Endodermal cell (in vitro differentiated cells): ENCODE data around the gene CHCHD3. TPM values are rescaled to one million over a fixed set of nuclear protein-coding genes. Genes with fewer than 3 reads are reported as not detected.

Experiments used
- DNase-seq: peaks from one replicate; pipeline ENCODE4 v3.0.0-alpha.2; 2017
- H3K27ac ChIP-seq: 2 replicates; pipeline ENCODE4 v1.5.1; 2013; ENCODE audit warnings: mild to moderate bottlenecking, low read depth, low read length, moderate library complexity
- H3K27me3 ChIP-seq: 2 replicates; pipeline ENCODE4 v1.6.1; 2013; ENCODE audit warnings: mild to moderate bottlenecking, low read length, moderate library complexity; ENCODE audit not compliant: insufficient read depth, control insufficient read depth, poor library complexity, severe bottlenecking
- H3K36me3 ChIP-seq: 2 replicates; pipeline ENCODE4 v1.7.0; 2013; ENCODE audit warnings: mild to moderate bottlenecking, low read length, moderate library complexity; ENCODE audit not compliant: control insufficient read depth, insufficient read depth
- H3K4me1 ChIP-seq: one replicate; pipeline ENCODE4 v1.7.0; 2013; ENCODE audit warnings: low read length; ENCODE audit not compliant: control insufficient read depth, insufficient read depth
- H3K4me3 ChIP-seq: 2 replicates; pipeline ENCODE4 v1.5.1; 2013; ENCODE audit warnings: mild to moderate bottlenecking, low read length, moderate library complexity
- H3K9ac ChIP-seq: 2 replicates; pipeline ENCODE4 v1.6.1; 2013; ENCODE audit warnings: mild to moderate bottlenecking, low read length, moderate library complexity; ENCODE audit not compliant: poor library complexity, severe bottlenecking; ENCODE audit errors: extremely low read depth
- H3K9me3 ChIP-seq: 2 replicates; pipeline ENCODE4 v1.6.1; 2013; ENCODE audit warnings: mild to moderate bottlenecking, low read length, moderate library complexity; ENCODE audit not compliant: control insufficient read depth
- H3K27ac Mint-ChIP-seq: 2 replicates; pipeline ENCODE4 v1.8.0; 2020; ENCODE audit warnings: mixed read lengths
- H3K27me3 Mint-ChIP-seq: 2 replicates; pipeline ENCODE4 v1.8.0; 2021; ENCODE audit warnings: mild to moderate bottlenecking, mixed read lengths; ENCODE audit not compliant: insufficient read depth
- H3K36me3 Mint-ChIP-seq: 2 replicates; pipeline ENCODE4 v1.8.0; 2020; ENCODE audit warnings: low read depth, mixed read lengths
- H3K4me1 Mint-ChIP-seq: 2 replicates; pipeline ENCODE4 v1.8.0; 2020; ENCODE audit warnings: mixed read lengths
- H3K4me3 Mint-ChIP-seq: 2 replicates; pipeline ENCODE4 v1.8.0; 2020; ENCODE audit warnings: mild to moderate bottlenecking, moderate library complexity, mixed read lengths
- H3K9me3 Mint-ChIP-seq: 2 replicates; pipeline ENCODE4 v1.8.0; 2020; ENCODE audit warnings: mild to moderate bottlenecking, mixed read lengths
- WGBS, 2 experiments: methylation state at CpG; one replicate each; pipeline versions ENCODE4 v1.1.5 to v1.1.7; 2013; ENCODE audit warnings: missing lambda C conversion rate in 2 of 2, mixed read lengths in 1 of 2; ENCODE audit not compliant: insufficient coverage in 1 of 2, insufficient read length in 1 of 2; 5-methylcytosine and 5-hydroxymethylcytosine counted together
- long read RNA-seq, 4 experiments: library from polyadenylated mRNA in 2 of 4; library from RNA in 1 of 4; library from capped mRNA in 1 of 4; stranded (forward) in 3 of 4; unstranded in 1 of 4; transcript quantifications; one replicate each; pipeline ENCODE4 v2.0.0, GENCODE V29; 2020 to 2021; ENCODE audit warnings: inconsistent platforms in 1 of 4
- polyA plus RNA-seq, 2 experiments: library from polyadenylated mRNA; stranded (reverse); fragments of 50-300 nt; gene quantifications; one replicate each; pipeline ENCODE4 v1.2.3, GENCODE V29; 2013
- total RNA-seq, 2 donors: library from RNA; stranded (reverse); fragmentation: NEBNext Ultra II Directional in 1 of 2; extraction: Animal tissue kit (Norgen Biotek cat#: 25700) in 1 of 2; gene quantifications; 2 replicates in 1 of 2; 3 replicates in 1 of 2; pipeline ENCODE4 v1.2.1, GENCODE V29; 2021
- TF ChIP-seq, protein P1 (sequence below): fragments of 200-600 bp; sonication (generic); conservative IDR thresholded peaks from 2 replicates; pipeline ENCODE4 v1.5.0; 2021; ENCODE audit warnings: antibody characterized with exemption, mild to moderate bottlenecking

The CHCHD3 gene
- 10 to 100 TPM; 70.4 to 75.2 TPM for total RNA-seq
- polyA plus RNA-seq (2013, experiment 1 of 2): 92.4 TPM
- polyA plus RNA-seq (2013, experiment 2 of 2): 86.5 TPM
- long read RNA-seq, experiment 1, transcript CHCHD3-201 (8 exons, 1,598 nt): major isoform, 29 of 52 reads
- long read RNA-seq, experiment 1, partial matches to known transcripts: 15 of 52 reads
- long read RNA-seq, experiment 1, other reads (novel, unspliced or antisense): 8 of 52 reads
- long read RNA-seq, experiment 2, transcript CHCHD3-201 (8 exons, 1,598 nt): major isoform, 89 of 104 reads
- long read RNA-seq, experiment 2, partial matches to known transcripts: 3 of 104 reads
- long read RNA-seq, experiment 2, other reads (novel, unspliced or antisense): 12 of 104 reads
- long read RNA-seq, experiment 3, transcript CHCHD3-201 (8 exons, 1,598 nt): major isoform, 472 of 492 reads
- long read RNA-seq, experiment 3, partial matches to known transcripts: 6 of 492 reads
- long read RNA-seq, experiment 3, other reads (novel, unspliced or antisense): 14 of 492 reads
- long read RNA-seq, experiment 4, transcript CHCHD3-201 (8 exons, 1,598 nt): major isoform, 285 of 300 reads
- long read RNA-seq, experiment 4, partial matches to known transcripts: 1 of 300 reads
- long read RNA-seq, experiment 4, other reads (novel, unspliced or antisense): 14 of 300 reads

DNA sequence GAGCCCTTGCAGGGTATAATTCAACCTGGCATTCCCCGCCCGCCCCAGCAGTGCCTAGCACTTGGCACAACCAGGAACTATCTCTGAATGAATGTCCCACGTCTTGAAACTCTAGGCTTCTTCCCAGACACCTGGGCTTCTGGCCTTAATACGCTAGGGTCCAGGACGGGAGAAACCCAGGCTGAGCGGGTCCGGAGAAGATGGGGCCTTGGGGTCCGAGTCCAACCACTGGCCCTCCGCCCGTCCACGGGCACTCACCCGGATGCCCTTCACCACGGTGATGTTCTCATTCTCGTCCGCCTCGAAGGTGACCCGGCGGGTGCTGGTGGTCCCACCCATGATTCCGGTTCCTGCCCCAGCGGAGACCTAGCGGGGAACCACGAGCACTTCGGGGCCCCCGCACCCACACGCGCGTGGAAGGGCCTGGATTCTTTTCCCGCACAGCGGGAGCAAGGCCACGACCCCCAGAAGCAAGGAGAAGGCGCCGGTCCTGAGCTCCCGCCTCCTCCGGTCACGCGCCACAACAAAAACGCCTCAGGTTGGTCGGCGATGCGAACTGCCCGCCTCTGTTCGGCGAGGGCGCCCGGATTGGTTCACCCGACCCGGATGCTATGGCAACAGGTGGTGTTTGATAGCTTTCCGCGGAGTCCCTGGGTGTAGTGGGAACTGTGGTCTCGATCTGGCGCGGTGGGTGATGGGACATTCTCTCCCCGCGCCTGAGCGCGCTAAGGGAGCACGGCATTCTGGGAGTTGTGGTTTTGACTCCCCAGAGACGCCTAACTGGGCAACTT is at the start of gene CHCHD3:
Gene CHCHD3 (minus strand): TSS at position 492 of the 791 bp plus-strand sequence. CDS start 153 bp downstream, at position 339.
- Mint-ChIP-seq H3K9me3 (no peaks in the 10 kb centered on the region), H3K27me3 (no peaks in the 10 kb centered on the region), H3K36me3 (peaks cover 3% of the 10 kb centered on the region), H3K27ac (peak within 1 kb of the TSS; percentile 84), H3K4me3 (peak within 1 kb of the TSS; percentile 93), H3K4me1 (peaks cover 23% of the 10 kb centered on the region)
- Histone ChIP-seq H3K4me1 (no peaks in the 10 kb centered on the region), H3K36me3 (peaks cover 13% of the 10 kb centered on the region), H3K4me3 (peak within 1 kb of the TSS; percentile 93), H3K9ac (peak within 1 kb of the TSS; percentile 80), H3K27ac (peak within 1 kb of the TSS; percentile 67), H3K27me3 (no peaks in the 10 kb centered on the region), H3K9me3 (no peaks in the 10 kb centered on the region)
- TF ChIP-seq, protein P1, sequence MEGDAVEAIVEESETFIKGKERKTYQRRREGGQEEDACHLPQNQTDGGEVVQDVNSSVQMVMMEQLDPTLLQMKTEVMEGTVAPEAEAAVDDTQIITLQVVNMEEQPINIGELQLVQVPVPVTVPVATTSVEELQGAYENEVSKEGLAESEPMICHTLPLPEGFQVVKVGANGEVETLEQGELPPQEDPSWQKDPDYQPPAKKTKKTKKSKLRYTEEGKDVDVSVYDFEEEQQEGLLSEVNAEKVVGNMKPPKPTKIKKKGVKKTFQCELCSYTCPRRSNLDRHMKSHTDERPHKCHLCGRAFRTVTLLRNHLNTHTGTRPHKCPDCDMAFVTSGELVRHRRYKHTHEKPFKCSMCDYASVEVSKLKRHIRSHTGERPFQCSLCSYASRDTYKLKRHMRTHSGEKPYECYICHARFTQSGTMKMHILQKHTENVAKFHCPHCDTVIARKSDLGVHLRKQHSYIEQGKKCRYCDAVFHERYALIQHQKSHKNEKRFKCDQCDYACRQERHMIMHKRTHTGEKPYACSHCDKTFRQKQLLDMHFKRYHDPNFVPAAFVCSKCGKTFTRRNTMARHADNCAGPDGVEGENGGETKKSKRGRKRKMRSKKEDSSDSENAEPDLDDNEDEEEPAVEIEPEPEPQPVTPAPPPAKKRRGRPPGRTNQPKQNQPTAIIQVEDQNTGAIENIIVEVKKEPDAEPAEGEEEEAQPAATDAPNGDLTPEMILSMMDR: no peak
- WGBS, 2 experiments: 0% methylated on average over 16 to 58 of the region's 58 CpGs
- DNase-seq: peak; percentile 100

DNA sequence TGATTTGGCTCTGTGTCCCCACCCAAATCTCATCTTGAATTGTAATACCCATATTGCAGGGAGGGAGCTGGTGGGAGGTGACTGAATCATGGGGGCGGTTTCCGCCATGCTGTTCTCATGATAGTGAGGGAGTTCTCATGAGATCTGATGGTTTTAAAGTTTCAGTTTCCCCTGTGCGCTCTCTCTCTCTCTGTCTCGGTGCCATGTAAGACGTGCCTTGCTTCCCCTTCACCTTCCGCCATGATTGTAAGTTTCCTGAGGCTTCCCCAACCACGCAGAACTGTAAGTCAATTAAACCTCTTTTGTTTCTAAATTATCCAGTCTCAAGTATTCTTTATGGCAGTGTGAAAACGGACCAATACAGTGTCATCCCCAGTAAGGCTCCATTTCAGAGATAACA is 48.3 kb upstream of the CHCHD3 start:
- no peaks in the 10 kb centered on the region for H3K4me1 Mint-ChIP-seq
- TF ChIP-seq, protein P1: no peak
- H3K9me3 Mint-ChIP-seq: peaks cover 2% of the 10 kb centered on the region
- Histone ChIP-seq H3K9ac (no peak overlapping the region), H3K4me1 (no peaks in the 10 kb centered on the region), H3K9me3 (no peaks in the 10 kb centered on the region), H3K27ac (no peak overlapping the region), H3K27me3 (no peaks in the 10 kb centered on the region), H3K4me3 (no peak overlapping the region), H3K36me3 (no peaks in the 10 kb centered on the region)
- DNase-seq: no peak
- WGBS, 2 experiments: 74 to 96% methylated on average over 6 to 8 of the region's 8 CpGs
- H3K4me3 Mint-ChIP-seq: no peak overlapping the region
- no peaks in the 10 kb centered on the region for H3K36me3 Mint-ChIP-seq
- H3K27ac Mint-ChIP-seq: no peak overlapping the region
- peaks cover 5% of the 10 kb centered on the region for H3K27me3 Mint-ChIP-seq

DNA sequence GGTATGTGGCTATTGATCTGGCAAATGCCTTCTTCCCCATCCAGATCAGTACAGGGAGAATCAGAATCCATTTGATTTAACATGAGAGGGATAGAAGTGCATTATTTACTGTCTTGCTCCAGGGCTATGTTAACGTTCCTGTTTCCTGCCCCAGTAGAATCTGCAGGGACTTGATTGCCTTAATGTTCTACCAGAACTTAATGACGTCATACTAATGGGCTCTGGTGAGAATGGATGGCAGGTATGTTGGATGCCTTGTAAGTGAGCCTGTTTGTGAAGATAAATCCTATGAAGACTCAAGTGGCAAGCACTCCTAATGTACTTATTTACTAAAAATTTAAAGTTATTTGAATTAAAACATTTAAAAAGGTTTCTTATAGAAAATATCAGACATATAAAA is 44.5 kb upstream of the CHCHD3 start:
- TF ChIP-seq, protein P1: no peak
- H3K27me3 ChIP-seq: no peaks in the 10 kb centered on the region
- H3K9me3 ChIP-seq: no peaks in the 10 kb centered on the region
- no peak overlapping the region for H3K9ac ChIP-seq
- WGBS, 2 experiments: 81 to 83% methylated on average over 1 to 2 of the region's 2 CpGs
- Mint-ChIP-seq H3K4me3 (no peak overlapping the region), H3K4me1 (no peaks in the 10 kb centered on the region), H3K36me3 (no peaks in the 10 kb centered on the region), H3K27me3 (peaks cover 5% of the 10 kb centered on the region), H3K27ac (no peak overlapping the region), H3K9me3 (peaks cover 2% of the 10 kb centered on the region)
- no peak overlapping the region for H3K27ac ChIP-seq
- DNase-seq: no peak
- no peaks in the 10 kb centered on the region for H3K36me3 ChIP-seq
- H3K4me1 ChIP-seq: no peaks in the 10 kb centered on the region
- H3K4me3 ChIP-seq: no peak overlapping the region
